HG03342 (cell line): Measurements from ENCODE around the gene BUB1B.
"Not testable (repeated sequence)": the region's sequence is repeated elsewhere in the genome, so short reads cannot be mapped to it uniquely, and the experiment has no call there.

Source experiments
- ATAC-seq: cut with Tn5 transposase; IDR thresholded peaks from one replicate; pipeline ENCODE4 v1.9.1; 2021; ENCODE audit warnings: mild to moderate bottlenecking, moderate library complexity; ENCODE audit not compliant: unreplicated experiment

BUB1B gene

GRCh38 chr15:40136470-40137302, 24.2 kb upstream of the BUB1B start:
- ATAC-seq = no peak

GRCh38 chr15:40137303-40138200, 23.3 kb upstream of the BUB1B start:
- ATAC-seq = no peak

GRCh38 chr15:40138201-40138570, 22.7 kb upstream of the BUB1B start:
- not testable (repeated sequence) for ATAC-seq

- no peak for ATAC-seq
Measured at GRCh38 chr15:40142428-40142827, 18.4 kb upstream of the BUB1B start.

GRCh38 chr15:40146037-40146436, 14.8 kb upstream of the BUB1B start:
- no peak for ATAC-seq

GRCh38 chr15:40149339-40149738, 11.5 kb upstream of the BUB1B start:
- ATAC-seq = no peak

- no peak for ATAC-seq
Measured at GRCh38 chr15:40150163-40150925, 10.5 kb upstream of the BUB1B start.

- ATAC-seq = no peak
Measured at GRCh38 chr15:40151499-40151898, 9.4 kb upstream of the BUB1B start.

- ATAC-seq = no peak
Measured at GRCh38 chr15:40151991-40152390, 8.9 kb upstream of the BUB1B start.

- not testable (repeated sequence) for ATAC-seq
Measured at GRCh38 chr15:40154821-40155220, 6.0 kb upstream of the BUB1B start.

GRCh38 chr15:40155270-40155910, 5.5 kb upstream of the BUB1B start:
- ATAC-seq = no peak

GRCh38 chr15:40157778-40158447, 3.0 kb upstream of the BUB1B start:
- no peak for ATAC-seq

GRCh38 chr15:40160021-40160420, 848 bp upstream of the BUB1B start:
- no peak for ATAC-seq

GRCh38 chr15:40161693-40162391, 973 bp downstream of the BUB1B start:
- ATAC-seq = no peak

GRCh38 chr15:40162552-40162951, 1.7 kb downstream of the BUB1B start:
- ATAC-seq = no peak

- ATAC-seq = no peak
Measured at GRCh38 chr15:40163657-40164416, 3.0 kb downstream of the BUB1B start.

- not testable (repeated sequence) for ATAC-seq
Measured at GRCh38 chr15:40167374-40167773, 6.5 kb downstream of the BUB1B start.

GRCh38 chr15:40175160-40175559, 14.3 kb downstream of the BUB1B start:
- no peak for ATAC-seq
